GM18526 (cell line): ENCODE data around the gene DDX53.

Experiments
- POLR2A ChIP-seq: IDR thresholded peaks from 3 replicates; pipeline ENCODE4 v1.6.1; 2011; ENCODE audit not compliant: insufficient read length; ENCODE audit errors: extremely low read depth

The DDX53 gene

DNA sequence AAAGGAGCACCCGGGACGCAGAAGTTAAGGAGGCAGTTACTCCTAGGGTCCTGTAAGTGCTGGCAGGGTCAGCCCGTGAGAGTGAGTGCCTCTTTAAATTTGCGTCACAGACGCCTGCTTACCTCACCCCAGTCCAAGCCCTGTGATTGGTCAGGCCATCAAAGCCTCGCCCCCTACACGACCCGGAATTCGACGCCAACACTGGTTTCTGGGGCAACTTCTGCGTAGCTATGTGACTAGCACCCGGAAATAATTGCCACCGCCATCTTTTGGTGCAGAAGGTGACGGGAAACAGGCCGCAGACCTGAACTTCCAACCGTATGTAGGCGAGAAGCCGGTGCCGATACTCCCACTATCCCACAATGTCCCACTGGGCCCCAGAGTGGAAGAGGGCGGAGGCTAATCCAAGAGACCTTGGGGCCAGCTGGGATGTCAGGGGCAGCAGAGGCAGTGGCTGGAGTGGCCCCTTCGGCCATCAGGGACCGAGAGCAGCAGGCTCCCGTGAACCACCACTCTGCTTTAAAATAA, at the start of gene DDX53:
TSS of gene DDX53 (plus strand) at position 265 of the 528 bp plus-strand sequence. CDS start at position 363, 98 bp downstream.
- no peak for TF ChIP-seq POLR2A

DNA sequence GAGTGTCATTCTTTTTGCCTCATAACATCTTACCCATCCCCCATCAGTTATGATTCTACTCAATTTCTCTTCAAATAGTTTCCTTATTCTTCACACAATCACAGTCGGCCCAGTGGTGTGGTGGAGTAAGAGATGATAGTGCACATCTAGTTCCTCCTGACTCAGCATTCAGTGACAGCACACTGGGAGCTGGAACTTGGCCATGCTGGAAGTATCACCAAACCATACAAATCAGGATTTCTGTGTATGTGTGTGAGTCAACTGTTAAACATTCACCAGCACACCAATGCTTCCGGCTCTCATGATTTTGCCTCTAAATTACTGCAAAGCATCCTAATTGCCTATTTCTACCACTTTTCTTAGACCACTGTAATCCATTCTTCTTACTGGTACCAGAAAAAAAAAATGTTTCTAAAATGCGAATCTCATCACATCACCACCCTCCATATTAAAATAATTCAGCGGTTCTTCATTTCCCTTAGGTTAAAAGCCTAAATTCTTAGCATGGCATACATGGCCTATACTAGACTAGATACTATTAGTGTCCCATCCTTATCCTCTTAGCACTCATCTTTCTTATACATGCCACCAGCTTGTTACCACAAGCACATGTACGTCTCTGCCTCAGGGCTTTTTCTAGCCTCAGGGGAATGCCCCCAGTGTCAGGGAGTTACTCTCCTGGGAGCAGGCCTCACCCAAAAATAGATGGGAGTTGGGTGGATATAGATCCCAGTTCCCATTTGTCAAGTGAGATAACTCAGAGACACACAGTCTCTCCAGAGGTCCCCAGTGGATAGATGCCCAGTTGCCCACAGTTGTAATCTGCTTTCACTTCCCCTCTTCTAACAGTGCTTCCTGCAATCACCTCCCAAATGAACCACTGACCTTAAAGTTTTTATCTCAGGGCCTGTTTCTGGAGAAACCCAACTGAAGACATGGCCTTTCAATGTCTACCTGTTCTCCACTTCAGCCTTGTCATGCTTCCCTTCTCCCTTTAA, 49.2 kb upstream of the DDX53 start:
- no peak for TF ChIP-seq POLR2A

DNA sequence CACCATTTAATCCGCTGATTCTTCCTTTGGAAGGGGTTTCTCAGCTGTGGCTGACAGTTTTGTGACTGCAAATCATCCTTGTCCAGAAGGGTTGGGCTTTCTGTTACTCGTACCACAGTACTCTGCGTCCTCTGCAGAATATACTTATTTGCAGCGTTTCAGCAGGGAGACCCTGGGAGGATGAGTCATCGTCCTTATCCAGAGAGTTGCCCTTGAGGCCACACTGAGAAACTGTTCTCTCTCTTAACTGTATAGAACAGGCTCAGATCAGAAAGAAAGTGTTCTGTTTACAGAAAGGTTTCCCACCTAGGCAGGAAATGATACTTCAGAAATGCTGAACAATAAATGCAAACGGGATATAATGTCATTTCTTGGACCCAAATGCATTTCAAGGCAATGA, 47.8 kb upstream of the DDX53 start:
- no peak for TF ChIP-seq POLR2A

DNA sequence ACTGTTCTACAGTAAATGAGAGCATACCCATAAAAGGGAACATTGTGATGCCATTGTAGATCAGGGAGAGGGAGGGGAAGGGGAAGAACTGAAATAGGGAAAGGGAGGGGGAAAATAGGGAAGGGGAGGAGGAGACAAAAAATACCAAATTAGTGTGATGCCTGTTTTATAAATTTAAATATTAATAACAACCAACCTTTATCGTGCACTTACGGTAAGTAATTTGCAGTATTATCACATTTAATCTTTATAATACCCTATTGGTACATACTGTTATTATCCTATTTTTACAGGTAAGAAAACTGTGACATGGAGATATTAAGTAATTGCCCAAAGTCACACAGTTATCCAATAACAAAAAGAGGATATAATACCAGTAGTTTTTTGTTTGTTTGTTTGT, 41.5 kb upstream of the DDX53 start:
- TF ChIP-seq POLR2A, result no peak

DNA sequence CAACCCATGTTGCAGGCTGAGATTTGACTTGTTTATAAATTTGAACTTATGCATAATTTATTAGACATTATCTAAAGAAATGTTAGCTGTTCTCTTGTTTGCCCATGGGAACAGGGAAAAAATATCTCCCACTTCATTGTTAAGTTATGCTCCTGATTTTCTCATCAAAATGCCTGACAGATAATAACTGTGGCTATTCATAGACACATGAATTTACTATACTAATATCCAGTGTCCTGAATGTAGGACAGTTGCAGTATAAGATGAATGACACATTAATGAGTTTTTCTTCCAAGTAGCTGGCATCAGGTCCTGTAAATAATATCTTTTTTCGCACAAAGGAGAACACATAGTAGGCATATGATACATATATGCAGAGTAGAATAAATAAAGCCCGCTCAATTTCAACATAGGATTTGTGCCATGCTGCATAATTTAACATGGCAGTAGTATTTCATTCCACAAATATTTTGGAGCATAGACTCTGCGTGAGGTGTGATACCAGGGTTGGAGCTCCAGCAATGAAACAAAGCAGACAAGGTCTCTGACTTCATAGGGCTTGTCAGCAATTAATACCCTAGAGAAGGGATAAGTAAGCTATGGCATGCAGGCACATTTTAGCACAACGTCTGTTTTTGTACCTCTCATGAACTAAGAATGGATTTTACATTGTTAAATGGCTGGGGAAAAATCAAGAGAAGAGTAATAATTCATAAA, 40.4 kb upstream of the DDX53 start:
- TF ChIP-seq POLR2A, result no peak

DNA sequence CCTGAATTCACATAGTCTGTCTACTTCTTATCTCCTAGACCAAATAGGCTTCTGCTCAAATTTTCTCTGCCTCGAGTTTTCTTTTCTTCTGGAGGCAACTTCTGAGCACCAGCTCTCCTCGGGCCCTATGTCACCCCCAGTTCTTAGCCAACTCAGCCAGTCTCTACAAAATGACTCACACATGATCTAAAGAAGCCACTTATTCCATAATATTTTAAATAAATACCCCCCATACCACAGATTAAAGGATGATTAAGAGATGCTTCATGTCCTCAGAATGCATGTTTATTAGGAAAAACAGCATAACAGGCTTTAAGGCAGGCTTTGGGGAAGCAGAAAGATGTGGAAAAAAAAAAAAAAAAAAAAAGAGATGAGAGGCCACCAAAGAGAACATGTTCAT, 36.6 kb upstream of the DDX53 start:
- no peak for TF ChIP-seq POLR2A

DNA sequence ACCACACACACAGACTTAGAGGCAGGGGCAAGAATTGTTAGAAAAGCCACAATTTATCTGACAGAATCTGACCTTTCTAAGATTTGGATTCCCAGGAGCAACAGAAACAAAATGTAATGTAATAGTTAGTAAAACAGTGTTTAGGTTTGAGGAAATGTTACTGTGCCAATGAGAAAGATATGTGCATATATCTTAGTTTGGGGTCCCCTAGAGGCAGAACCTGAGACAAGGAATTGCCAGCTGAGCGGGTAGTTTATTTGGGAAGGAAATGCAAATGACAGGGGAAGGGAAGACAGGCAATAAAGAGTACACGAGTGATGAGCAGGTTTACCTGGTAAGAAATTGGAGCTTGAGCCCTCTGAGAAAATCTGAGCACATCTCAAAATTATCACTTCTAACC, 31.3 kb upstream of the DDX53 start:
- TF ChIP-seq POLR2A, result no peak

DNA sequence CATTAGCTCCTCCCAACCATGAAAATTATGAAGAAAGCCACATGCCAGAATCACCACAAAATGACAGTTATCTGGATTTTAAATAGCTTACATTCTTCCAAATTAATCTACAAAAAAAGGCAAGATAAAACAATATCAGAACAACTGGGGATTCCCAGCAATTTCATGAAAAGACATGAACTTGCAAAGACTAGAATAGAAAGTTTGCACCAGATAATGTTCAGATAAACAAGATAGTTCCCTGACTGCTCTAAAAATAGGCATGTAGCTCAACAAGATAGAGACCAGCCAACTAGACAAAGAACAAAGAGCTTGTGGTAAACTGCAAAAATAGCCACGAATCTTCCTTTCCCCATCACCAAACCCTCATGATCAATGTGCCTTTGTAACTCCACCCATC, 30.3 kb upstream of the DDX53 start:
- TF ChIP-seq POLR2A, result no peak

DNA sequence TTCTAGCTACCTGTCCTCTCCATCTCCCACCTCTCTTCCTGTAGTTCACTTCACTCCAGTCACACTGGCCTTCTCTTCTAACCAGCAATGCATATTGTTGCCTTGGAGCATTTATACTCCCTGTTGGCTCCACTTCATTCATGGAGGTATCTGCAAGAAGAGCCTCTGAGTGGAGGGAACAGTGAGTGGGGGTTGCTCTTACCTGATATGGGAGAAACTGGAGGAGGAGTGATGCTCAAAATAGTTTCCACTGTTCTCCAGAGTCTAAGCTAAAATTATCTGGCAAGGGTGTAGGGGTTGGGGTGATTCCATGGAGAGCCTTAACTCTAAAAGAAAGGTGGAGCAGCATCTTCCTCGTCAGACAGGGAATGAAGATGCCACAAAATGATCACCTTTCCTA, 28.9 kb upstream of the DDX53 start:
- TF ChIP-seq POLR2A, result no peak

DNA sequence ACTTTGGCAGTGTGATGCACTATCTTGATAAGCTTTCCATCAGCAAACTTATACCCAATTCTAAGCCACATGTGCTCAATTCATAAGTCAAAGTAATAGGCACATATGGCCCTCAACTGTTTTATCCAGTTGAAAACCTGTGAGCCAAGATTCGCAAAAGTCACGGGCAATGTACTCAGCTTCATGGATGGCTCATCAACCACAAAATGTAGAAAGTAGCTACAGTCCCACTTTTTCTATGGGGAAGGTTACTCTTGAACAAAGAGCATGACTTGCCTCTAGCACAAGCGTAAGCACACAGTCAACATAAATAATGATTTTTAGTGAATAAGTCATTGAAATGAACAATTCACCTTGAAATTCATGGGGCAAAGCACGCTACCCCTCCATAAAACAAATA, 25.1 kb upstream of the DDX53 start:
- TF ChIP-seq POLR2A, result no peak

DNA sequence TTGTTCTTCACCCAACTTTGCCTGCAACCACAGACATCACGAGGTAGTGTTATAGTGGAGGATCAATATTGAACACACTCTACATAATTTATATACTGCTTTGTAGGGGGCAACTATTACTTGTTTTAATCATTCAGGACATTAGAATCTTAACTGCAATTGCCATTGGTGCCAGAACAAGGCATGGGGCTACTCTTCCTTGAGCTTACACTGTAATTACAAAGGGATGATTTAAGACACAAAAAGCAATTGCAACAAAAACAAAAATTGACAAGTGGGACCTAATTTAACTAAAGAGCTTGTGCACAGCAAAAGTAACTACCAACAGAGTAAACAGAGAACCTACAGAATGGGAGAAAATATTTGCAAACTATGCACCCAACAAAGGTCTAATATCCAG, 24.0 kb upstream of the DDX53 start:
- TF ChIP-seq POLR2A, result no peak

DNA sequence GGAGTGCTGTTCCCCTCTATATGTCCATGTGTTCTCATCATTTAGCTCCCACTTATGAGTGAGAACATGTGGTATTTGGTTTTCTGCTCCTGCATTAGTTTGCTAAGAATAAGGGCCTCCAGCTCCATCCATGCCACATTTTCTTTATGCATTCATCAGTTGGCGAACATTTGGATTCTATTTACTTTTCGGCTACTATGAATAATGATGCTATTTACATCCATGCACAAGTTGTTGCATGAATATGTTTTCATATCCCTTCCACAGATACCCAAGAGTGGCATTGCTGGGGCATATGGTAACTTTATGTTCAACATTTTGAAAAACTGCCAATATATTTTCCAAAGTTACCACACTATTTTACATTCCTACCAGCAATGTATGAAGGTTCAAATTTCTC, 13.8 kb upstream of the DDX53 start:
- TF ChIP-seq POLR2A, result no peak

DNA sequence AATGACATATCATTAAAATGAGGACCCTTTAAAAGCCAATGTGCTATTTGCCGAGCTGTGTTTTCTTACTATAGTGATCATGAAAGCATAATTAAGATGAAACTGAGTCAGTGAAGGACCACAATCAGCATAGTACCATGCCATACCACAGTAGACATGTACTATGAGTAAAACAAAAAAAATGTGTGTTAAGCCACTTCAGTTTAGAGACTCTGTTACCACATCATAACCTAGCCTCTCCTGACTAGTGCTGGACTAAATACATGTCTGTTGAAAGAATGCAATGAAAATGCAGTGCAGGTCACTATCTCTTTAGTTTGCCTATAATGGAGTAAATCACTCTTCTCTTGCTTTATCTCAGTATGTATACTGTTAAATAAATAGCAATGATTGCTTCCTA, 12.3 kb upstream of the DDX53 start:
- no peak for TF ChIP-seq POLR2A

DNA sequence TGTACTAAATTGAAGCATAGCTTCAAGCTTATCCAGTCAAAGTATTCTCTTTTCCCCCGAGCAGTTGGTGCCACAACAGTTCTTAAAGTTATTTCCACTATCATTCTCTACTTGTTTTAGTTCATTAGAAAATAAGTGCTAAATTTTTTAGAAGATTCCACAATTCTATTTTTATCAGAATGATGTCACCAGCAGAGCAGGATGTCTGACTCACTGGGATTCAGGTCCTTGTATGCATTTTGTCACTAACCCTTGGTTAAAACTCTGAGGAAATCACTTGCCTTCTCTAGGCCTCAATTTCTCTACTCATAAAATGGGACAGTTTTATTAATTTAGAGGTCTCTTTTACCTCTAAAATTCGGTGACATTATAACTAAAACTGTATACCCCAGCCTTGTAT, 3.4 kb downstream of the DDX53 start:
- no peak for TF ChIP-seq POLR2A

DNA sequence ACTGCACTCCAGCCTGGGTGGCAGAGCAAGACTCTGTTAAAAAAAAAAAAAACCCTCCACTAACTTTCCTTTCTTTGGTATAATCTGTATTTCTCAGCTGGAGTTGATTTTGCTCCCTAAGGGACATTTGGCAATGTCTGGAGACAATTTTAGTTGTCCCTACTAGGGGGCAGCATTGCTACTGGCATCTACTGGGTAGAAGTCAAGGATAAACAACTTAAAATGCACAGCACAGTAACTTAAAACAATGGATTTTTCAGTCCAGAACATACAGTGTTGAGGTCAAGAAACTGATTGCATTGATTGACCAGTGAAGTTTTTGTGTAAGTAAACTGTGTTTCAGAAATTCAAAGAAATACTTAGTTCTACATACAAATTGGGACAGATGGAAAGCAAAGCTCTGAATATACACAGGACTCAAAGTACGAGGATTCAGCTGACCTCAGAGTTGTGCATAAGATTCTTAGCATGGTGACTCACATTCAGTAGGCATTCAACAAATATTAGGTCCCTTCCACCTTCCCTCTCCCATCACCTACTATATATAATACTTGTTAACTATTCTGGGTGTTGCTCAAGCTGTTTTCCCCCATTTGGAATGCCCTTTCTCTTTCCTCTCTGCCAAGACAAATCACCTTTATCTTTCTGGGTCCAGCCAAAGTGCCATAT, 8.8 kb downstream of the DDX53 start:
- no peak for TF ChIP-seq POLR2A
